Kidney epithelial cell (primary cell): ENCODE measurements around the gene DYNC1I2. TPM values are rescaled to one million over a fixed set of nuclear protein-coding genes. Genes with fewer than 3 reads are reported as not detected.

Source experiments
- DNase-seq: peaks from one replicate; pipeline ENCODE4 v3.0.0-alpha.2; 2010; ENCODE audit warnings: low read depth
- H3K27me3 ChIP-seq: 2 replicates; pipeline ENCODE4 v1.6.0; 2011; ENCODE audit warnings: low read length; ENCODE audit not compliant: control insufficient read depth, insufficient read depth
- H3K36me3 ChIP-seq: 2 replicates; pipeline ENCODE4 v1.5.1; 2011; ENCODE audit warnings: low read length; ENCODE audit not compliant: control insufficient read depth, insufficient read depth
- H3K4me3 ChIP-seq: 2 replicates; pipeline ENCODE4 v1.5.1; 2011; ENCODE audit warnings: low read depth, mild to moderate bottlenecking, control low read depth, low read length
- CTCF ChIP-seq: IDR thresholded peaks from 2 replicates; pipeline ENCODE4 v1.5.1; 2011; ENCODE audit warnings: mild to moderate bottlenecking, moderate library complexity, low read length, control low read depth, inconsistent platforms; ENCODE audit not compliant: insufficient read depth, poor library complexity, severe bottlenecking
- total RNA-seq: library from RNA; depleted of rRNA; stranded (reverse); fragments of >200 nt; gene quantifications from 2 replicates; pipeline ENCODE4 v1.2.3, GENCODE V29; 2015

Gene DYNC1I2
- total RNA-seq, 1 donor from 2014 or later: 129 TPM

- Histone ChIP-seq H3K4me3 (no peak overlapping the region), H3K36me3 (no peaks in the 10 kb centered on the region), H3K27me3 (no peaks in the 10 kb centered on the region)
- no peak for TF ChIP-seq CTCF
- DNase-seq: no peak
Observed at GRCh38 chr2:171729952-171730317, 42.7 kb downstream of the DYNC1I2 start.

GRCh38 chr2:171735991-171736710, 48.9 kb downstream of the DYNC1I2 start:
- no peaks in the 10 kb centered on the region for H3K36me3 ChIP-seq
- H3K27me3 ChIP-seq: no peaks in the 10 kb centered on the region
- TF ChIP-seq CTCF: no peak
- no peak for DNase-seq
- H3K4me3 ChIP-seq: no peak overlapping the region

GRCh38 chr2:171741189-171741588, 53.9 kb downstream of the DYNC1I2 start:
- peak; percentile 21 for DNase-seq
- Histone ChIP-seq H3K36me3 (peaks cover 2% of the 10 kb centered on the region), H3K4me3 (no peak overlapping the region), H3K27me3 (no peaks in the 10 kb centered on the region)
- TF ChIP-seq CTCF: no peak

- no peak for DNase-seq
- no peaks in the 10 kb centered on the region for H3K27me3 ChIP-seq
- no peak for TF ChIP-seq CTCF
- no peak overlapping the region for H3K4me3 ChIP-seq
- peaks cover 2% of the 10 kb centered on the region for H3K36me3 ChIP-seq
Observed at GRCh38 chr2:171742760-171743159, 55.5 kb downstream of the DYNC1I2 start.

GRCh38 chr2:171745141-171745540, 57.9 kb downstream of the DYNC1I2 start:
- DNase-seq: no peak
- Histone ChIP-seq H3K36me3 (peaks cover 2% of the 10 kb centered on the region), H3K27me3 (no peaks in the 10 kb centered on the region), H3K4me3 (no peak overlapping the region)
- no peak for TF ChIP-seq CTCF

- Histone ChIP-seq H3K27me3 (no peaks in the 10 kb centered on the region), H3K4me3 (no peak overlapping the region), H3K36me3 (peaks cover 3% of the 10 kb centered on the region)
- no peak for TF ChIP-seq CTCF
- no peak for DNase-seq
Observed at GRCh38 chr2:171745806-171746205, 58.5 kb downstream of the DYNC1I2 start.
